Natural killer cell (primary cell): ENCODE data around the gene MAOB. TPM values are rescaled to one million over a fixed set of nuclear protein-coding genes. Genes with fewer than 3 reads are reported as not detected.
"Not testable (repeated sequence)": the region's sequence is repeated elsewhere in the genome, so short reads cannot be mapped to it uniquely, and the experiment has no call there.

ENCODE experiments used
- ATAC-seq, 3 donors: fragments of 150-1000 bp in 2 of 3; fragments of 200-7000 bp in 1 of 3; cut with Tn5 transposase; 1 replicate in 1 of 3; 2 replicates in 2 of 3; pipeline ENCODE4 v1.10.0; 2021; ENCODE audit warnings: mild to moderate bottlenecking in 2 of 3, moderate library complexity in 2 of 3
- DNase-seq, 2 donors: peaks; one replicate each; pipeline versions ENCODE4 v3.0.0 to v3.0.0-alpha.2; 2013 to 2021; ENCODE audit warnings: mixed read lengths in 1 of 2
- H3K27ac ChIP-seq: one replicate; pipeline ENCODE4 v1.5.1; 2013; ENCODE audit warnings: mild to moderate bottlenecking, low read length
- H3K27me3 ChIP-seq: one replicate; pipeline ENCODE4 v1.6.1; 2013; ENCODE audit warnings: low read length; ENCODE audit not compliant: control insufficient read depth, insufficient read depth
- H3K36me3 ChIP-seq: one replicate; pipeline ENCODE4 v1.6.1; 2013; ENCODE audit warnings: low read length; ENCODE audit not compliant: control insufficient read depth, insufficient read depth
- H3K4me1 ChIP-seq: one replicate; pipeline ENCODE4 v1.6.1; 2013; ENCODE audit warnings: low read length; ENCODE audit not compliant: control insufficient read depth, insufficient read depth
- H3K4me3 ChIP-seq: one replicate; pipeline ENCODE4 v1.5.1; 2013; ENCODE audit warnings: low read length
- H3K9me3 ChIP-seq: one replicate; pipeline ENCODE4 v1.6.1; 2013; ENCODE audit warnings: low read length; ENCODE audit not compliant: control insufficient read depth, insufficient read depth
- H3K27ac Mint-ChIP-seq, 2 donors: one replicate each; pipeline ENCODE4 v1.8.0; 2022; ENCODE audit warnings: mild to moderate bottlenecking in 2 of 2, mixed read lengths in 2 of 2, moderate library complexity in 1 of 2
- H3K27me3 Mint-ChIP-seq, 2 donors: one replicate each; pipeline ENCODE4 v1.8.0; 2022; ENCODE audit warnings: low read depth in 2 of 2, mixed read lengths in 2 of 2
- H3K36me3 Mint-ChIP-seq: one replicate; pipeline ENCODE4 v1.8.0; 2022; ENCODE audit warnings: mixed read lengths
- H3K4me1 Mint-ChIP-seq, 2 donors: one replicate each; pipeline ENCODE4 v1.8.0; 2022; ENCODE audit warnings: mixed read lengths in 2 of 2
- H3K4me3 Mint-ChIP-seq: one replicate; pipeline ENCODE4 v1.8.0; 2022; ENCODE audit warnings: mild to moderate bottlenecking, moderate library complexity, mixed read lengths
- H3K9me3 Mint-ChIP-seq, 2 donors: one replicate each; pipeline ENCODE4 v1.8.0; 2022; ENCODE audit warnings: mixed read lengths in 2 of 2
- WGBS: methylation state at CpG from one replicate; pipeline ENCODE4 v1.1.7; 2013; ENCODE audit warnings: missing lambda C conversion rate; ENCODE audit not compliant: insufficient coverage; 5-methylcytosine and 5-hydroxymethylcytosine counted together
- intact Hi-C: fragments of 100-400 bp; cut with micrococcal nuclease; formaldehyde crosslinking; loops from one replicate; pipeline ENCODE4 v1.14.2; 2022
- total RNA-seq, 4 donors: library from RNA; stranded (reverse); fragments of 120-200 nt in 1 of 4; gene quantifications; one replicate each; pipeline versions ENCODE4 v1.2.3 to v1.2.4, GENCODE V29; 2013 to 2022
- TF ChIP-seq, protein P1 (sequence below): fragments of 200-600 bp; IDR thresholded peaks from one replicate; pipeline ENCODE4 v1.8.0; 2022; ENCODE audit warnings: antibody characterized with exemption

Gene MAOB
- total RNA-seq, 3 donors from 2014 or later (not counting 1 experiment from before 2014, with no cell fraction given): 0.26 TPM; not detected in 2

GRCh38 chrX:43725227-43725626 lies 157.0 kb downstream of the MAOB start:
- H3K4me3 Mint-ChIP-seq, H3K4me1 ChIP-seq, H3K27ac ChIP-seq, H3K27me3 ChIP-seq, ATAC-seq, H3K27ac Mint-ChIP-seq, H3K36me3 ChIP-seq, H3K9me3 ChIP-seq, H3K36me3 Mint-ChIP-seq, intact Hi-C loops, H3K9me3 Mint-ChIP-seq, DNase-seq, H3K4me3 ChIP-seq, H3K4me1 Mint-ChIP-seq: not testable (repeated sequence)
- WGBS: 86% methylated on average over 1 of the region's 5 CpGs
- H3K27me3 Mint-ChIP-seq: peaks cover 0 to 13% of the 10 kb centered on the region in 2 donors

GRCh38 chrX:43720961-43721360 lies 161.3 kb downstream of the MAOB start:
- H3K4me1 Mint-ChIP-seq: no peaks in the 10 kb centered on the region
- Histone ChIP-seq H3K27me3 (no peaks in the 10 kb centered on the region), H3K4me1 (no peaks in the 10 kb centered on the region), H3K27ac (no peak overlapping the region), H3K9me3 (no peaks in the 10 kb centered on the region), H3K36me3 (no peaks in the 10 kb centered on the region), H3K4me3 (no peak overlapping the region)
- no peaks in the 10 kb centered on the region for H3K9me3 Mint-ChIP-seq
- H3K36me3 Mint-ChIP-seq: no peaks in the 10 kb centered on the region
- TF ChIP-seq, protein P1, sequence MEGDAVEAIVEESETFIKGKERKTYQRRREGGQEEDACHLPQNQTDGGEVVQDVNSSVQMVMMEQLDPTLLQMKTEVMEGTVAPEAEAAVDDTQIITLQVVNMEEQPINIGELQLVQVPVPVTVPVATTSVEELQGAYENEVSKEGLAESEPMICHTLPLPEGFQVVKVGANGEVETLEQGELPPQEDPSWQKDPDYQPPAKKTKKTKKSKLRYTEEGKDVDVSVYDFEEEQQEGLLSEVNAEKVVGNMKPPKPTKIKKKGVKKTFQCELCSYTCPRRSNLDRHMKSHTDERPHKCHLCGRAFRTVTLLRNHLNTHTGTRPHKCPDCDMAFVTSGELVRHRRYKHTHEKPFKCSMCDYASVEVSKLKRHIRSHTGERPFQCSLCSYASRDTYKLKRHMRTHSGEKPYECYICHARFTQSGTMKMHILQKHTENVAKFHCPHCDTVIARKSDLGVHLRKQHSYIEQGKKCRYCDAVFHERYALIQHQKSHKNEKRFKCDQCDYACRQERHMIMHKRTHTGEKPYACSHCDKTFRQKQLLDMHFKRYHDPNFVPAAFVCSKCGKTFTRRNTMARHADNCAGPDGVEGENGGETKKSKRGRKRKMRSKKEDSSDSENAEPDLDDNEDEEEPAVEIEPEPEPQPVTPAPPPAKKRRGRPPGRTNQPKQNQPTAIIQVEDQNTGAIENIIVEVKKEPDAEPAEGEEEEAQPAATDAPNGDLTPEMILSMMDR: no peak
- no peak for ATAC-seq
- H3K4me3 Mint-ChIP-seq: no peak overlapping the region
- intact Hi-C loops: no loop called here
- H3K27ac Mint-ChIP-seq: no peak overlapping the region
- WGBS: 72% methylated on average over 1 of the region's 1 CpG
- H3K27me3 Mint-ChIP-seq: peaks cover 0 to under 1% of the 10 kb centered on the region in 2 donors
- DNase-seq: no peak

DNA sequence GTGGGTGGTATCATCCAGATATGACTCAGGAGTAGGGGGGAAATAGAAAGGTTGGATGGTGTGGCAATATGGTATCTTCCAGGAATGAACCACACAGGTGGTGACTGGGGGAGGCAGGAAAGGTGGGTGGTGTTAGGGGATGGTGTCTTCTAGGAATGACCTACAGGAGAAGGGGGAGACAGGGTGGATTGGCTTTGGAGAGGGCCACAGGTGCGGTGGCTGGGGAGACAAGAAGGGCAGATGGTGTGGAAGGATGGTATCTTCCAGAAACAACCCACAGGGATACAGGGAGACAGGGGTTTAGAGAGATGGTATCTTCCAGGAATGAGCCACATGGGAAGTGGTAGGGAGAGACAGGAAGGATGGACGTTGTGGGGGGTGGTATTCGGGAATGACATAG lies 162.2 kb downstream of the MAOB start:
- TF ChIP-seq, protein P1: no peak
- ATAC-seq: no peak
- intact Hi-C loops: no loop called here

DNA sequence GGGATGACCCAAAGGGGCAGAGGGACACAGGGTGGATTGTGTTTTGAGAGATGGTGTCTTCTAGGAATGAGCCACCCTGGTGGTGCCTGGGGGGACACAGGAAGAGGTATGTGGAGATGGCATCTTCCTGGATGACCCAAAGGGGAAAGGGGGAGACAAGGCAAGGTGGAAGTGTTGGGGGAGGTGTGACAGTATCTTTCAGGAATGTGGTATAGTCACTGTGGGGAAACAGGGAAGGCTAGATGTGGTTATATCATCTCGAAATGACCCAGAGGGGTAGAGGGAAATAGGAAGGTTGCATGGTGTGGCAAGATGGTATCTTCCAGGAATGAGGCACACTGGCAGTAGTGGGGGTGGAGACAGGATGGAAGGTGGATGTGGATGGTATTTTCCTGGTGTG lies 163.3 kb downstream of the MAOB start:
- no peak overlapping the region for H3K4me3 ChIP-seq
- no peak for DNase-seq
- no peak overlapping the region for H3K27ac ChIP-seq
- no peak overlapping the region for H3K4me3 Mint-ChIP-seq
- no peaks in the 10 kb centered on the region for H3K36me3 Mint-ChIP-seq
- H3K9me3 Mint-ChIP-seq: no peaks in the 10 kb centered on the region
- no peaks in the 10 kb centered on the region for H3K9me3 ChIP-seq
- WGBS: 85% methylated on average over 1 of the region's 1 CpG
- no peaks in the 10 kb centered on the region for H3K4me1 ChIP-seq
- TF ChIP-seq, protein P1: no peak
- no peaks in the 10 kb centered on the region for H3K27me3 Mint-ChIP-seq
- no peak overlapping the region for H3K27ac Mint-ChIP-seq
- H3K4me1 Mint-ChIP-seq: no peaks in the 10 kb centered on the region
- no peak for ATAC-seq
- no peaks in the 10 kb centered on the region for H3K27me3 ChIP-seq
- intact Hi-C loops: no loop called here
- no peaks in the 10 kb centered on the region for H3K36me3 ChIP-seq

More for the DNA sequence above, 162.2 kb downstream of the MAOB start:
- WGBS: 78% methylated on average over 3 of the region's 3 CpGs
- no peak for DNase-seq
- no peak overlapping the region for H3K4me3 Mint-ChIP-seq
- H3K36me3 Mint-ChIP-seq: no peaks in the 10 kb centered on the region
- no peaks in the 10 kb centered on the region for H3K36me3 ChIP-seq
- H3K27me3 Mint-ChIP-seq: no peaks in the 10 kb centered on the region
- no peaks in the 10 kb centered on the region for H3K9me3 Mint-ChIP-seq
- no peak overlapping the region for H3K27ac Mint-ChIP-seq
- no peaks in the 10 kb centered on the region for H3K4me1 Mint-ChIP-seq
- no peak overlapping the region for H3K27ac ChIP-seq
- H3K9me3 ChIP-seq: no peaks in the 10 kb centered on the region
- no peaks in the 10 kb centered on the region for H3K4me1 ChIP-seq
- no peaks in the 10 kb centered on the region for H3K27me3 ChIP-seq
- no peak overlapping the region for H3K4me3 ChIP-seq
